ENCODE results near the gene SNTA1.

- no peak for TF ChIP-seq CTCF (IDR thresholded peaks at IDR 0.05 in 4 of 5, conservative IDR thresholded peaks at IDR 0.05 in 1 of 5)
- TF ChIP-seq POLR2A (IDR thresholded peaks at IDR 0.05) = no peak
Measured at GRCh38 chr20:33411711-33412483, 31.7 kb downstream of the SNTA1 start.
